KOPT-K1 (cell line): ENCODE data around the gene TAL2.
A peak's percentile ranks its signal among the peaks of the same experiment; 100 is the strongest.
"Not testable (repeated sequence)": the region's sequence is repeated elsewhere in the genome, so short reads cannot be mapped to it uniquely, and the experiment has no call there.

Source experiments
- H3K27ac ChIP-seq: fragments of 200-600 bp; sonication (generic); 2 replicates; pipeline ENCODE4 v1.5.1; 2016; ENCODE audit warnings: antibody characterized with exemption, mild to moderate bottlenecking, low read depth, low read length; ENCODE audit not compliant: poor library complexity, severe bottlenecking
- H3K36me3 ChIP-seq: fragments of 200-600 bp; sonication (generic); 2 replicates; pipeline ENCODE4 v1.5.1; 2017; ENCODE audit warnings: antibody characterized with exemption, mild to moderate bottlenecking, low read length, moderate library complexity; ENCODE audit not compliant: insufficient read depth
- H3K9me3 ChIP-seq: fragments of 200-600 bp; sonication (generic); 2 replicates; pipeline ENCODE4 v1.5.1; 2017; ENCODE audit warnings: antibody characterized with exemption, low read length, mild to moderate bottlenecking; ENCODE audit not compliant: insufficient read depth, poor library complexity, severe bottlenecking

Gene TAL2

DNA sequence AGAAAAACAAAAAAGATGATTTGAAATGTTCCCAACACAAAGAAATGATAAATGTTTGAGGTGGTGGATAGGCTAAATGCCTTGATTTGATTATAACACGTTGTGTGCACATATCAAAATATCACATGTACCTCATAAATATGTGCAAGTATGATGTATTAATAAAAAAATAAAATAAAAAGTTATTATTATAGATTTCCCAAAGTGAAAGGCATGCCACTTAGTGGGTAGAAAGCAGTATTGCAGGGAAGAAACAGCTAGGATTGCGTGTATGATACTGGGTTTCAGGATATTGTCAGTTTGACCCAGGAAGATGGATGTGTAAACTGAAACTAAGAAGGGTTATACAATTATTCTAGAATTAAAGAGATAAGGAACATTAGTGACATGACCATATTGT, 28.5 kb downstream of the TAL2 start:
- H3K27ac ChIP-seq: no peak overlapping the region
- no peaks in the 10 kb centered on the region for H3K9me3 ChIP-seq
- no peaks in the 10 kb centered on the region for H3K36me3 ChIP-seq

DNA sequence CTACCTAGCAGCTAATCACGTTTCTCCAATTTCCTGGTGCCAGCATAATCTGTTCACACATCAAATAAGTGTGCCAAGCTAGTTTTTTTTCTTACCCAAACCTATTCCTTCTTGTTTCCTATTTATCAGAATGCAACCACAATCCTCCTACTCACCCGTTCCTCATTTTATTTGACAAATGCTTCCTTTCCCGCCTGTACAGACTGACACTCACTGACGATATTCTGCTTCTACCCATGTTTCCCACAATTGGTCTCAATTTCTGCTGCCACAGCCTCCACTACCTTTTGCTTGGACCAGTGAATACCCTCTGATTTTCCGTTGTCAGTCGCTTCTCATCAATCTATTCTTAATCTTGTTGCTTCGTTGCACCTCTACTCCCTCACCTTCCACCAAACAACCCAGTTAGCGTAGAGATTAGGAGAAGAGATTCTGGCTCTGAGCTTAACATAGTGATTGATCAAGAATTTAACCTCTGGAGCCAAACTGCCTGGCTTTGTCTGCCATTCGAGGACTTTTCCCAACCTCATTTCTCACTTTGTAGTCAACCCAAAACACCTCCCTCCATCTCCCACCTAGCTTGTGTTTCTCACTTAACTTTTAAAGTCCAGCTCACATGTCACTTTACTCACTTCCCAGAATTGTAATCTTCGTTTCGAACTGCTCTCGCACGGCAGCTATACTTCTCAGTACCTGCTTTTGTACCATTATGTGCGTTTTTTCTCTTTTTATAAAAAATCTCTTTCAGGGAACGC, 31.4 kb downstream of the TAL2 start:
- H3K36me3 ChIP-seq: no peaks in the 10 kb centered on the region
- no peak overlapping the region for H3K27ac ChIP-seq

DNA sequence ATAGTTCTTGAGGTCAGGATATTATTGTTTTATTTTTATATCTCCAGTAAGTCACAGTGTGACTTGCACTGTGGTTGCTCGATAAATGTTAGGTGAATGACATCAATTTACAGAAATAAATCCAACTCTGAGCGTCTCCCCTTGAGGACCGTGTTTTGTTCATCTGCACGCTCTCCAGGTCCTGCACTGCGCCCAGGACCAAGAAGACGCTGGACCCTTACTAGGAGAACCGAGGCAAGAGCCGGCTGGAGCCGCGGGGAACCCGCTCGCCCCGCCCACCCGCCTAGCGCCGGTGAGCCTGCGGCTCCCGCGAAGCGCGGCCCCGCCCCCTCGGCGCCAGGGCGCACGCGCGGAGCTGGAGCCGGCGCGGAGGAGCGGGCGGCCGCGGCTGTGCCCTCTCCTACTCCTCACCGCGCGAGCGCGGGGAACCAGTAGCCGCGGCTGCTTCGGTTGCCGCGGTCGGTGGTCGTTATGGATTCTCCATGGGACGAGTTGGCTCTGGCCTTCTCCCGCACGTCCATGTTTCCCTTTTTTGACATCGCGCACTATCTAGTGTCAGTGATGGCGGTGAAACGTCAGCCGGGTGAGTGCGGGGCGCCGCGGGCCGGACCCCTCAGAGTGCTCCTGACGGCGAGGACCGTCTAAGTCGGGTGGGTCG, 32.1 kb downstream of the TAL2 start, which contains the start of gene TMEM38B:
Gene TMEM38B, plus strand, starts transcription at position 352 of the 658 bp plus-strand sequence. Its CDS starts 120 bp downstream, at position 472.
- H3K36me3 ChIP-seq: no peaks in the 10 kb centered on the region
- H3K27ac ChIP-seq: peak within 1 kb of the TSS; percentile 43
- no peaks in the 10 kb centered on the region for H3K9me3 ChIP-seq

More for the DNA sequence above, 31.4 kb downstream of the TAL2 start:
- H3K9me3 ChIP-seq: no peaks in the 10 kb centered on the region

DNA sequence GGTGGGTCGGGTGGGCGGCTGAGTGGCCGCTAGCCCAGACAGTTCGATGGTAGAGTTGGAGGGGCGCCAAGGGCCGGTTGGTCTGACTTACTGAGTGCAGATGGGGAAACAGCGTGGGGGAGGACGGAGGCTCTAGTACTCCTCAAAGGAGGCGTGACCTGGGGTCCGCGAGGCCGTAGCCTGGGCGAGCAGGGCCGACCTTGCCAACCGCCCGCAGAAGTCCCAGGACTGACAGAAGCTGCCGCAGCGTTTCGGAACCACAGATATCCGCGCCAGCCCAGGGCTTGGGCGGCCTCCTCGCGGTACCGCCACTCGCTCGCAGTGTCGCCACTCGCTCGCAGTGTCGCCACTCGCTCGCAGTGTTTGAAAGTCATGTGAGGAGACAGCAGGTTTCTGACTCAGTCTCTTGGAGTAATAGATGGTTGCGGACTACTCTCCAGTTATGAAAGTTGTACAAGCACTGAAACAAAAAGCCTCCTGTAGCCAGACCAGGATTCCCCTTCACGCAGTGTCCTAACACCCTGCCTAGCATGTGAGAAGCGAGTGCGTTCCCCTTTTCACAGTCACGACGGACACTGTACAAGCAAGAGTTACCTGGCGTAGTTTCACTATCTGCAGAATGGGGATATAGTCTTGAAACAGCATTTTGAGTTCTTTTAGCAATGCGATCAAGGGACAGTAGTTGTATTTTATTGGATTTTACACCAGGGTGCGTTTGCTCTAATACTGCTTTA, 32.8 kb downstream of the TAL2 start:
- no peaks in the 10 kb centered on the region for H3K36me3 ChIP-seq
- no peaks in the 10 kb centered on the region for H3K9me3 ChIP-seq
- H3K27ac ChIP-seq: peak overlapping the region; percentile 43

DNA sequence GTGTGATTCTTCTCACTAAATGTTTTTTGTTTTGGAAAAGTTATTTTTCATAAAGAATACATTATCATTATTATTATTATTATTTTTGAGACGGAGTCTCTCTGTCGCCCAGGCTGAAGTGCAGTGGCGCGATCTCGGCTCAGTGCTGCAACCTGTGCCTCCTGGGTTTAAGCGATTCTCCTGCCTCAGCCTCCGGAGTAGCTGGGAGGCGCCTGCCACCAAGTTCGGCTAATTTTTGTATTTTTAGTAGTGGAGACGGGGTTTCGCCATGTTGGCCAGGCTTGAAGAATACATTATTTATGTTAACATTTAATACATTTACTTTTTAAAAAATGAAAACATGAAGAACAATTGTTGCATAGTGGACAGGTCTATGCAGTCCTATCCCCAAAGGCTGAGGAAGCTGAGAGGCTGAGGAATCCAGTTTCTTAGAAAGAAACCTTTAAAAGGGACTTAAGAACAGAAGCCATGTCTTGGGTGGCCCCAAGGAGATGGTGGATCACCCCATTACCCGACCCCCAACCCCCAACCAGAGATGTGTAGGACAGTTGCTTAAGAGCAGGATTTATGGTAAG, 34.0 kb downstream of the TAL2 start:
- Histone ChIP-seq H3K36me3 (no peaks in the 10 kb centered on the region), H3K27ac (no peak overlapping the region), H3K9me3 (no peaks in the 10 kb centered on the region)

DNA sequence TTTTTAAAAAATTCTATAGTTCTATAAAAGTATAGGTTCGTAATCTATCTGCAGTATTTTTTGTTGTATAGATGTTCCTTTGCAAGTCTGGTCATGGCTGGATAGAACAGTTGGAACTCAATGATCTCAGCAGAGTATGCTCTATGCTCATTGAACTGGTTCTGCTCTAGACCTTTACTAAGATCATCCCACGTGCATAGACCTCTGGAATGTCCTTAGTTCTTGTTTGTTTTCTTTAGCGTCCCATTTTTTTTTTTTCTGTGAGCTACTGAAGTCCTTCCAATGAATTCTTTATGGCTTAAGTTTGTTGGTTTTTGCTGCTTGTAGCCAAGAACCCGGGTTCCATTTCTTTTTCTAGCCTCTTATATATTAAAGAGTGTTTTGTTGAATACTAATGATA, 35.6 kb downstream of the TAL2 start:
- no peaks in the 10 kb centered on the region for H3K36me3 ChIP-seq
- H3K9me3 ChIP-seq: no peaks in the 10 kb centered on the region
- H3K27ac ChIP-seq: no peak overlapping the region

DNA sequence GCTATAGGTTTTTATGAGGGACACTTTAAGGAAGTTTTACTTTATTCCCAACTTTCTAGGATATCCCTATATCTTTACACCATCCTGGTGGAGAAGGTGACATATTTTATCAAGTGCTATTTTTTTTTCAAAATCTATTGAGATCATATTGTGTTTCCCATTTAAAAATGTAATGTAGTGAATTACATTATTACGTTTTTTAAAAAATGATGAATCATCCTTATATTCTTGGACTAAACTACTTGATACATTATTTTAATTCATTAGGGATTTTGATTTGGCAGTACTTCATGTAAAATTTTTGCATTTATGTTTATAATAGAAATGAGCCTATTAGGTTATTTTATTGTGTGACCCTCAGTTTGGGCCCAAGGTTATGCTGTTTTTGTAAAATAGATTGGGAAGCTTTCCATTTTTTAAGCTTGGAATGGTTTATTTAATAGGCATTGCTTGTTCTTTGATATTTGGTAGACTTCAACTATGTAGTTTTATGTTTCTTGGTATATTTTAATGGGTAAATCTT, 36.2 kb downstream of the TAL2 start:
- H3K27ac ChIP-seq: no peak overlapping the region
- H3K9me3 ChIP-seq: no peaks in the 10 kb centered on the region
- no peaks in the 10 kb centered on the region for H3K36me3 ChIP-seq

DNA sequence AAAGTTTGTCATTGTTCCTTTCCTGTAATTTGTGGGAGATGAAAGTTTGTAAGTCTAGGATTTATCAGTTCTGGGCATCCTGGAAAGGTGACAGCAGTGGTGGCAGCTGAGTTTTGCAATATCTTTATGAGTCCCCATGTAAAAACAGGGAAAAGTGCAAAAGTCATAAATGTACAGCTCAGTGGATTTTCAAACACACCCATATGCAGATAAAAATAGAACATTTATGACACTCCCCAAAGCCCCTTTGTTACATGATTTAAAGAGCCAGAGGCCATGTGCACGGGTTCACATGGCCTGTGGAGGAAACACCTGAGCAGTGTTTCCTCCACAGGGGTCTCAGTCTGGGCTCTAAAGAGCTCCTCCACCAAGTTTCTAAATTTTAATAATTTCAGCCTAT, 38.4 kb downstream of the TAL2 start:
- Histone ChIP-seq H3K36me3 (no peaks in the 10 kb centered on the region), H3K9me3 (no peaks in the 10 kb centered on the region), H3K27ac (no peak overlapping the region)

DNA sequence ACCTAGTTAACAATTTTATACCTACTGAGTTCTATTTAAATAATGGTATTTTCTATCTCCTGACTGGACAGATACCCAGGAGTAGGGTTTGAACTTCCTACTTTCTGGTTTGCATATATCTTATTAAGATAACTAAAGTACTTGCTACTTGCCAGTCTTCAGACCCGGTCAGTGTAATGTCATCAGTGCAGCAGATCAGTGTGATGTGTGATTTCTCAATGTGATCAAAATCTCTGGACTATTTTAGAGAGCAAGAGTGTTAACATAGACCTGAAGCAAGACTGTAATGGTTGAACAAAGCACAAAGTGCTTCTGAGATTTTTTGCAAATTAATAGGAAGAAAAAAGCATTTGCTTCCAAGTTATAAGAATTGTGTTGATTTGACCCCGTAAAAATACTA, 38.9 kb downstream of the TAL2 start:
- no peak overlapping the region for H3K27ac ChIP-seq
- H3K36me3 ChIP-seq: 0 out of 2 replicates have a peak, but pooled peaks cover 2% of the 10 kb centered on the region
- no peaks in the 10 kb centered on the region for H3K9me3 ChIP-seq

DNA sequence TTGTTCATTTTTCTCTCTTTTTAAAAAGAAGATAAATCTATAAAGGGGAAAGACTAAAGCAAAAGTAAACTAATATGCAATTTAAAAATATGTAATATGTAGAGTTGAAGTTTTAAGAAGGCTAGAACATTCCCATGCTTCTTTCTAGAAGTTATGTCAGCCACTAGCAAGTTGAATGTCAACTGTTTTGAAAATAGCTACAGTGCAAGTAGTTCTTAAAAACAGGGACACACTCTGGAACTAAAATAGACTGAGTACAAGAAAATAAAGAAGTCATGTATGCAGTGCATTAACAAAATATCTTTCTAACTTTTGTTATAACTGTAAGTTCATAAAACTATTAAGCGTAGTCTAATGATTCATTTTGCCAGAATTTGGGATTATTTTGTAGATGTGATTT, 40.0 kb downstream of the TAL2 start:
- H3K27ac ChIP-seq: no peak overlapping the region
- H3K36me3 ChIP-seq: 0 out of 2 replicates have a peak, but pooled peaks cover 6% of the 10 kb centered on the region
- H3K9me3 ChIP-seq: no peaks in the 10 kb centered on the region

DNA sequence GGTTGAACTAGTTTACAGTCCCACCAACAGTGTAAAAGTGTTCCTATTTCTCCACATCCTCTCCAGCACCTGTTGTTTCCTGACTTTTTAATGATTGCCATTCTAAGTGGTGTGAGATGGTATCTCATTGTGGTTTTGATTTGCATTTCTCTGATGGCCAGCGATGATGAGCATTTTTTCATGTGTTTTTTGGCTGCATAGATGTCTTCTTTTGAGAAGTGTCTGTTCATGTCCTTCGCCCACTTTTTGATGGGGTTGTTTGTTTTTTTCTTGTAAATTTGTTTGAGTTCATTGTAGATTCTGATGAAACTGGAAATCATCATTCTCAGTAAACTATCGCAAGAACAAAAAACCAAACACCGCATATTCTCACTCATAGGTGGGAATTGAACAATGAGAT, 41.4 kb downstream of the TAL2 start:
- H3K9me3 ChIP-seq, H3K36me3 ChIP-seq, H3K27ac ChIP-seq: not testable (repeated sequence)

DNA sequence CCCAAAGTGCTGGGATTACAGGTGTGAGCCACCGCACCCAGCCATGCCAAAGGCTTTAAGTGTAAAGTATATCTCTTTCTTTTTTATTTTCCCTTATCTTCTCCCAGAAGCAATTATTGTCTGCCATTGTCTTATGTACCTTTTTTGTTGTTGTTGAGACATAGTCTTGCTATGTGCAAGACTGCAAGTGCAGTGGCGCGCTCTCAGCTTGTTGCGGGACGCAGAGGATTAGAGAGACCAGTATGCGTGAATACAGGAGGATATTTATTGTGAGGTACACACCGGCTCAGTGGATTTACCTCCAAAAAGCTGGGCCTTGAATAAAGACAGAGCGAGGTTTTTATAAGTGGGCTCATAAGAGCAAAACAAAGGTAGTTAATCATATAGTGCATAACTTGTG, 43.9 kb downstream of the TAL2 start:
- H3K9me3 ChIP-seq: no peaks in the 10 kb centered on the region
- H3K27ac ChIP-seq: no peak overlapping the region
- H3K36me3 ChIP-seq: peaks cover 12% of the 10 kb centered on the region; the same call in 1 of the 2 replicates

DNA sequence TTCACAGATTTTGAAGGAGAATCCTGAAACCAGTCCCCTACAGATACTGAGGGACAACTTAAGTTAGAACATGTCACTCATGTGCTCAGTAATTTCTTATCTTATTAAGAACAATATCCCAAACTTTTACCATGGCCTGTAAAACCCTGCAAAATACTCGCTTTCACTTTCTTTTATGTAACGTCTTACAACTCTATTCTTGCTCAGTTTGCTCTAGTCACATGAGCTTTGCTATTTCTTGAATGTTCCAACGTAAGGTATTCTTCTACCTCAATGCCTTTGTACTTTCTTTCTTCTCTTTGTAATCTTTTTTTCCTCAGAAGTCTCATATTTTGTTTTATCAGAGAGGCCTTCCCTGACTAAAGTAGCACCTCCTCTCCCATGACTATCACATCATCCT, 46.1 kb downstream of the TAL2 start:
- H3K27ac ChIP-seq: peak overlapping the region; percentile 64
- H3K9me3 ChIP-seq: no peaks in the 10 kb centered on the region
- peaks cover 12% of the 10 kb centered on the region; the same call in 1 of the 2 replicates for H3K36me3 ChIP-seq

DNA sequence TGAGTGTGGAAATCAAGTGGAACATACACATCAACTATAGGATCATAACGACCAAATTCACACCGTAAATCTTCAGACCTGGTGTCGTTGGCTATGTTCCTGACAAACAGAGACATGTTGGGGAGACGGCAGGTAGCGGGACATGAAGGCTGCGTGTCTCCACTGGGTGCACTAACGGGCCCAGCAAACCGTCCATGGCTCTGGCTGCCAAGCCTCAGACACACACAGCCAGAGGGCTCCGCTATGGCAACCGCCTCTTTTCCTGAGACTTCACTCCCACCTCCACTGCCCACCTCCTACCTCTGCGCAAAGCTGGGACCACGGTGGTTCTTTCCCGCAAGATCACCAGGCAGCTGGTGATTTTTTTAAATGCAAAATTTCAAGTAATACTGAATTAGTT, 48.4 kb downstream of the TAL2 start:
- Histone ChIP-seq H3K27ac (no peak overlapping the region), H3K36me3 (peaks cover 12% of the 10 kb centered on the region; the same call in 1 of the 2 replicates), H3K9me3 (no peaks in the 10 kb centered on the region)

DNA sequence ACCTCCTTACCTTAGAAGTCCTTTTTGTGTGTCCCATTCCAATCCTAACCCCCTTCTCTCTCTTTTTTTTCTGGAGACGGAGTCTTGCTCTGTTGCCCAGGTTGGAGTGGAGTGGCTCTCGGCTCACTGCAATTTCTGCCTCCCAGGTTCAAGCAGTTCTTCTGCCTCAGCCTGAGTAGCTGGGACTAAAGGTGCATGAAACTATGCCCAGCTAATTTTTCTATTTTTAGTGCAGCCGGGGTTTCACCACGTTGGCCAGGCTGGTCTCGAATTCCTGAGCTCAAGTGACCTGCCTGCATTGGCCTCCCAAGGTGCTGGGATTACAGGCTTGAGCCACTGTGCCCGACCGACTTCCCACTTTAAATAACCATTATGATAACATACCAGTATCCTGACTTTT, 49.6 kb downstream of the TAL2 start:
- no peaks in the 10 kb centered on the region for H3K9me3 ChIP-seq
- H3K27ac ChIP-seq: no peak overlapping the region
- H3K36me3 ChIP-seq: peaks cover 6% of the 10 kb centered on the region; the same call in 1 of the 2 replicates
